Activated CD4-positive, alpha-beta memory T cell treated with anti-CD3 and anti-CD28 coated beads, Interleukin-2, amount 10 ng/mL, durations not matched to agents 7 days and 5 days (primary cell): Measurements from ENCODE around the gene PPP1R1A. TPM values are rescaled to one million over a fixed set of nuclear protein-coding genes. Genes with fewer than 3 reads are reported as not detected.

Source experiments
- CTCF ChIA-PET: fragments of 350-600 bp; sonication (Branson Sonifier 250); formaldehyde crosslinking; loops from one replicate; lab custom pipeline; 2021; ENCODE audit warnings: antibody characterized with exemption, inconsistent platforms; lab: Charles Lee
- POLR2A ChIA-PET: fragments of 350-600 bp; sonication (Branson Sonifier 250); formaldehyde crosslinking; loops from one replicate; lab custom pipeline; 2021; ENCODE audit warnings: antibody characterized with exemption; lab: Charles Lee
- DNase-seq: peaks from one replicate; pipeline ENCODE4 v3.0.0-alpha.2; 2020
- H3K27ac Mint-ChIP-seq: one replicate; pipeline ENCODE4 v1.8.0; 2021; ENCODE audit warnings: mild to moderate bottlenecking, mixed read lengths
- H3K27me3 Mint-ChIP-seq: one replicate; pipeline ENCODE4 v1.8.0; 2021; ENCODE audit warnings: mixed read lengths
- H3K36me3 Mint-ChIP-seq: one replicate; pipeline ENCODE4 v1.8.0; 2021; ENCODE audit warnings: low read depth, mixed read lengths
- H3K4me1 Mint-ChIP-seq: one replicate; pipeline ENCODE4 v1.8.0; 2021; ENCODE audit warnings: mixed read lengths
- H3K4me3 Mint-ChIP-seq: one replicate; pipeline ENCODE4 v1.8.0; 2021; ENCODE audit warnings: mild to moderate bottlenecking, mixed read lengths
- H3K9me3 Mint-ChIP-seq: one replicate; pipeline ENCODE4 v1.8.0; 2021; ENCODE audit warnings: mixed read lengths
- total RNA-seq, 2 experiments: library from RNA; stranded (reverse); gene quantifications; one replicate each; pipeline ENCODE4 v1.2.3, GENCODE V29; 2021

PPP1R1A gene
- total RNA-seq, 2 experiments from 2014 or later = not detected

- H3K27ac Mint-ChIP-seq = no peak overlapping the region
- H3K4me1 Mint-ChIP-seq = peaks cover 3% of the 10 kb centered on the region
- ChIA-PET CTCF (no interaction called here), POLR2A (no interaction called here)
- peaks cover 43% of the 10 kb centered on the region for H3K27me3 Mint-ChIP-seq
- no peaks in the 10 kb centered on the region for H3K9me3 Mint-ChIP-seq
- no peak overlapping the region for H3K4me3 Mint-ChIP-seq
- no peaks in the 10 kb centered on the region for H3K36me3 Mint-ChIP-seq
- DNase-seq = no peak
Measured at GRCh38 chr12:54612225-54612750, 23.8 kb upstream of the PPP1R1A start.

- ChIA-PET CTCF (no interaction called here), POLR2A (no interaction called here)
- Mint-ChIP-seq H3K9me3 (no peaks in the 10 kb centered on the region), H3K36me3 (no peaks in the 10 kb centered on the region), H3K4me1 (peaks cover 3% of the 10 kb centered on the region), H3K27ac (no peak overlapping the region), H3K4me3 (no peak overlapping the region), H3K27me3 (peaks cover 42% of the 10 kb centered on the region)
- DNase-seq = no peak
Measured at GRCh38 chr12:54611715-54612149, 23.3 kb upstream of the PPP1R1A start.

GRCh38 chr12:54608769-54609168, 20.3 kb upstream of the PPP1R1A start:
- POLR2A ChIA-PET = no interaction called here
- DNase-seq = no peak

GRCh38 chr12:54608156-54608555, 19.7 kb upstream of the PPP1R1A start:
- CTCF ChIA-PET = interaction anchor here (1.5 kb wide), 1 partner anchor 9 kb away, joined by 3 read pairs; no protein-coding TSS in a partner anchor
- Mint-ChIP-seq H3K4me1 (peaks cover 3% of the 10 kb centered on the region), H3K4me3 (no peak overlapping the region), H3K27me3 (peaks cover 26% of the 10 kb centered on the region), H3K9me3 (no peaks in the 10 kb centered on the region), H3K27ac (no peak overlapping the region), H3K36me3 (no peaks in the 10 kb centered on the region)
- POLR2A ChIA-PET = no interaction called here
- no peak for DNase-seq

More at GRCh38 chr12:54608769-54609168, 20.3 kb upstream of the PPP1R1A start:
- H3K27me3 Mint-ChIP-seq = peaks cover 26% of the 10 kb centered on the region
- no peaks in the 10 kb centered on the region for H3K9me3 Mint-ChIP-seq
- no peaks in the 10 kb centered on the region for H3K36me3 Mint-ChIP-seq
- CTCF ChIA-PET = no interaction called here
- H3K4me1 Mint-ChIP-seq = peaks cover 1% of the 10 kb centered on the region
- no peak overlapping the region for H3K27ac Mint-ChIP-seq
- no peak overlapping the region for H3K4me3 Mint-ChIP-seq

- no peaks in the 10 kb centered on the region for H3K9me3 Mint-ChIP-seq
- DNase-seq = no peak
- ChIA-PET CTCF (interaction anchor here (1.2 to 2.9 kb wide), 3 partner anchors 10 to 52 kb away, joined by 3 to 13 read pairs (median 3); no protein-coding TSS in a partner anchor), POLR2A (interaction anchor here (1.0 kb wide), 1 partner anchor 13 kb away, joined by 3 read pairs; no protein-coding TSS in a partner anchor)
- H3K4me3 Mint-ChIP-seq = no peak overlapping the region
- peaks cover 19% of the 10 kb centered on the region for H3K27me3 Mint-ChIP-seq
- peaks cover 7% of the 10 kb centered on the region for H3K4me1 Mint-ChIP-seq
- no peak overlapping the region for H3K27ac Mint-ChIP-seq
- H3K36me3 Mint-ChIP-seq = no peaks in the 10 kb centered on the region
Measured at GRCh38 chr12:54606556-54606955, 18.1 kb upstream of the PPP1R1A start.

- ChIA-PET CTCF (interaction anchor here (0.6 to 2.9 kb wide), 6 partner anchors 9 to 75 kb away, joined by 3 to 13 read pairs (median 3); no protein-coding TSS in a partner anchor), POLR2A (interaction anchor here (1.0 kb wide), 1 partner anchor 12 kb away, joined by 3 read pairs; no protein-coding TSS in a partner anchor)
- H3K9me3 Mint-ChIP-seq = no peaks in the 10 kb centered on the region
- H3K36me3 Mint-ChIP-seq = no peaks in the 10 kb centered on the region
- DNase-seq = no peak
- H3K27ac Mint-ChIP-seq = no peak overlapping the region
- H3K27me3 Mint-ChIP-seq = peaks cover 19% of the 10 kb centered on the region
- H3K4me3 Mint-ChIP-seq = no peak overlapping the region
- H3K4me1 Mint-ChIP-seq = peaks cover 7% of the 10 kb centered on the region
Measured at GRCh38 chr12:54605138-54605970, 16.9 kb upstream of the PPP1R1A start.

- H3K27me3 Mint-ChIP-seq = peaks cover 22% of the 10 kb centered on the region
Measured at GRCh38 chr12:54604436-54604835, 16.0 kb upstream of the PPP1R1A start.

GRCh38 chr12:54603872-54604271, 15.4 kb upstream of the PPP1R1A start:
- Mint-ChIP-seq H3K27me3 (peaks cover 23% of the 10 kb centered on the region), H3K9me3 (no peaks in the 10 kb centered on the region), H3K4me3 (no peak overlapping the region), H3K4me1 (peaks cover 7% of the 10 kb centered on the region), H3K36me3 (no peaks in the 10 kb centered on the region), H3K27ac (no peak overlapping the region)
- CTCF ChIA-PET = interaction anchor here (1.0 kb wide), 1 partner anchor 11 kb away, joined by 6 read pairs; no protein-coding TSS in a partner anchor
- DNase-seq = no peak
- POLR2A ChIA-PET = interaction anchor here (1.4 kb wide), 1 partner anchor 24 kb away, joined by 3 read pairs; no protein-coding TSS in a partner anchor

More at GRCh38 chr12:54604436-54604835, 16.0 kb upstream of the PPP1R1A start:
- H3K9me3 Mint-ChIP-seq = no peaks in the 10 kb centered on the region
- no peaks in the 10 kb centered on the region for H3K36me3 Mint-ChIP-seq
- CTCF ChIA-PET = interaction anchor here (2.9 kb wide), 1 partner anchor 8 kb away, joined by 13 read pairs; no protein-coding TSS in a partner anchor
- POLR2A ChIA-PET = interaction anchor here (1.4 kb wide), 1 partner anchor 24 kb away, joined by 3 read pairs; no protein-coding TSS in a partner anchor
- no peak overlapping the region for H3K4me3 Mint-ChIP-seq
- no peak overlapping the region for H3K27ac Mint-ChIP-seq
- peaks cover 7% of the 10 kb centered on the region for H3K4me1 Mint-ChIP-seq
- no peak for DNase-seq

GRCh38 chr12:54603173-54603814, 14.8 kb upstream of the PPP1R1A start:
- Mint-ChIP-seq H3K9me3 (no peaks in the 10 kb centered on the region), H3K4me1 (peaks cover 7% of the 10 kb centered on the region), H3K27ac (no peak overlapping the region), H3K4me3 (no peak overlapping the region), H3K36me3 (no peaks in the 10 kb centered on the region), H3K27me3 (peaks cover 25% of the 10 kb centered on the region)
- CTCF ChIA-PET = interaction anchor here (1.0 kb wide), 1 partner anchor 12 kb away, joined by 6 read pairs; no protein-coding TSS in a partner anchor
- DNase-seq = peak; percentile 73
- POLR2A ChIA-PET = interaction anchor here (1.4 kb wide), 1 partner anchor 23 kb away, joined by 3 read pairs; no protein-coding TSS in a partner anchor

- Mint-ChIP-seq H3K27me3 (peaks cover 22% of the 10 kb centered on the region), H3K4me1 (peaks cover 6% of the 10 kb centered on the region), H3K9me3 (no peaks in the 10 kb centered on the region), H3K4me3 (no peak overlapping the region), H3K36me3 (no peaks in the 10 kb centered on the region), H3K27ac (no peak overlapping the region)
- ChIA-PET POLR2A (no interaction called here), CTCF (interaction anchor here (0.8 to 1.2 kb wide), 4 partner anchors 21 to 472 kb away, joined by 3 read pairs; no protein-coding TSS in a partner anchor)
- DNase-seq = no peak
Measured at GRCh38 chr12:54602661-54603060, 14.2 kb upstream of the PPP1R1A start.

- no peak for DNase-seq
- no peak overlapping the region for H3K4me3 Mint-ChIP-seq
- ChIA-PET CTCF (interaction anchor here (0.6 to 1.6 kb wide), 7 partner anchors 10 to 1054 kb away, joined by 3 to 4 read pairs (median 3); no protein-coding TSS in a partner anchor), POLR2A (no interaction called here)
- H3K36me3 Mint-ChIP-seq = no peaks in the 10 kb centered on the region
- peaks cover 6% of the 10 kb centered on the region for H3K4me1 Mint-ChIP-seq
- H3K27ac Mint-ChIP-seq = no peak overlapping the region
- H3K27me3 Mint-ChIP-seq = peaks cover 15% of the 10 kb centered on the region
- H3K9me3 Mint-ChIP-seq = no peaks in the 10 kb centered on the region
Measured at GRCh38 chr12:54601841-54602240, 13.4 kb upstream of the PPP1R1A start.

- H3K27ac Mint-ChIP-seq = no peak overlapping the region
- no peaks in the 10 kb centered on the region for H3K36me3 Mint-ChIP-seq
- H3K27me3 Mint-ChIP-seq = peaks cover 16% of the 10 kb centered on the region
- ChIA-PET CTCF (interaction anchor here (1.1 to 4.5 kb wide), 5 partner anchors 9 to 59 kb away, joined by 3 to 21 read pairs (median 3); no protein-coding TSS in a partner anchor), POLR2A (no interaction called here)
- peaks cover 6% of the 10 kb centered on the region for H3K4me1 Mint-ChIP-seq
- H3K4me3 Mint-ChIP-seq = no peak overlapping the region
- no peaks in the 10 kb centered on the region for H3K9me3 Mint-ChIP-seq
- no peak for DNase-seq
Measured at GRCh38 chr12:54598970-54599369, 10.5 kb upstream of the PPP1R1A start.
